Stimulated activated CD8-positive, alpha-beta memory T cell treated with anti-CD3 and anti-CD28 coated beads, Interleukin-4, amount 100 ng/mL, for 4 hours (primary cell): ENCODE data around the gene TMEM151B.
"Not testable (repeated sequence)": the region's sequence is repeated elsewhere in the genome, so short reads cannot be mapped to it uniquely, and the experiment has no call there.

ENCODE experiments used
- DNase-seq, 2 donors: peaks; one replicate each; pipeline ENCODE4 v3.0.0-alpha.2; 2020; ENCODE audit warnings: low read depth in 2 of 2, low spot score in 1 of 2

Gene TMEM151B

GRCh38 chr6:44269921-44270525 lies at the start of gene TMEM151B:
Gene TMEM151B (plus strand): TSS chr6:44270450. CDS start chr6:44270743, 293 bp downstream.
- DNase-seq, result peak in 1 of 2 donors; percentile 29

DNA sequence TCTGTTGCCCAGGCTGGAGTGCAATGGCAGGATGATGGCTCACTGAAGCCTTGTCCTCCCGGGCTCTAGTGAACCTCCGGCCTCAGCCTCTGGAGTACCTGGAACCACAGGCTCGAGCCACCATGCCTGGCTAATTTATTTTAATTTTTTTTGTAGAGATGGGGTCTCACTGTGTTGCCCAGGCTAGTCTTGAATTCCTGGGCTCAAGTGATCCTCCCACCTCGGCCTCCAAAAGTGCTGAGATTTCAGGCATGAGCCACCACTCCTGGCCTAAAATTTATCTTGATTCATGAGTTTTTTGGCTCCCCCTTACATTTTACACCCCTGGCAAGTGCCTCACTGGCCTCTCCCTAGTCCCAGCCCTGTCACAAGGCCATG lies 49.3 kb upstream of the TMEM151B start:
- DNase-seq, result no peak

DNA sequence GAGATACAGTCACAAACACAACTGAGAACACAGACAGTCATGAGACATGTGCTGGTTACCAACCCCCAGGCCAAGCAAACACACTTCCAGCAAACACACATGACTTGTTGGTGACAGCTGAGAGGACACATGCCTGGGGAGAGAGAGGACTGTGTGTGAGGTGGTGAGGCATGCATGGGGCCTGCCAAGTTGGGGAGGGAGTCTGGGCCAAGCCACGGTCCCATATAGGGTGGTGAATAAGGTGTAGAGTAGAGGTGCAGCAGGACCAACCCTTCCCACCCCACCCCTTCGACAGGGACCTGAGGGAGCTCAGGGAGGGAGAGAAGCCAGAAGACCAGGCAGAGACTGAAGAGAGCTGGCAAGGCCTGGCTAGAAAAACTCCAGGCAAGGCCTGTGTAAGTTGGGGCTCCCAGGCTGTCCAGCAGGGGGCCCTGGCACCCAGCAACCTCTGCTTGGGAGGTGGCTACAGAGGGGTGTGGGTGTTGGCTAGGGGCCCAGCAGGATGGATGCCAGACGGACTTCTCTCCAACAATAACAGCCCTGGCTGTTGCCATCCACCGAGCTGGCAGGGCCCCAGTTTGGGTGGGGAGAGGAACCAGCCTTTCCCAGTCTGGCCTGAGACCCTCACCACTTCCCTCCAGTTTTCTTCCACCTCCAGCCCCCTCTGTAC lies 48.8 kb upstream of the TMEM151B start:
- DNase-seq, result peak; percentile 31 to 34

GRCh38 chr6:44221961-44222335 lies 48.3 kb upstream of the TMEM151B start:
- no peak for DNase-seq

- DNase-seq, result no peak
These were observed 47.5 kb upstream of the TMEM151B start for GRCh38 chr6:44222486-44223318.

DNA sequence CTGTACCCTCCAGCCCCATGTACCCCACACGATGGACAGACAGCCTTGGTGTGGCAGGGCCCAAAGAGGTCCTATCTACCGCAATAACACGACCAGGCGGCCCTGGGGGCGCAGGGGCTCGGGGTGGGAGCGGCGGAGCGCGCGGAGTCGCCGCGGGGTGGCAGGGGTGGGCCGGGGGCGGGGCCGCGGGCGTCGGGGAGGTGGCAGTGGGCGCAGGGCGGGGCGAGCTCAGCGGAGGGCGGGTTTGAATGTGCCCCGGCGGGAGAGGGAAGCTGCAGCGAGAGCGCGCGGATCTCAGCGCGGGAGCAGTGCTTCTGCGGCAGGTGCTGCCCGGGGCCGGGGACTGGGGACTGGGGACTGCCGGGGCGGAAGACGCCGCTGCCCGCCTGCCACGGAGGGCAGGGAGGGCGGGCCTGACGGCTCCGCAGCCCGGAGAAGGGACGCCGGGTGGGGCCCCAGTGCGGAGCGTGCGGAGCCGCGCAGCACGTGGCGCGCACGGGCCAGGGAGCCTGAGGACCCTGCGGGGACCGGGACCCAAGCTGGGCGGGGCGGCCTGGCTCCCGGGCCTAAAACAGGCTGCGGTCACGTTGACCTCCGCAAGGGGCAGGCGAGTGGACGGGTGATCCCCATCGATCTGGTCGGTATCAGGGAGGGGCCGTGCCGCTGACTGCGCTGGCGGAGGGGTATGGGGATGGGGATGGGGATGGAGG lies 46.8 kb upstream of the TMEM151B start, which contains the start of gene SLC29A1:
Gene SLC29A1 (plus strand): TSS at position 277 of the 710 bp plus-strand sequence. CDS start 3,719 bp downstream, outside the sequence.
- peak; percentile 54 to 72 for DNase-seq

GRCh38 chr6:44224029-44224964 lies 46.0 kb upstream of the TMEM151B start:
- DNase-seq, result no peak

GRCh38 chr6:44224965-44225305 lies 45.3 kb upstream of the TMEM151B start:
- DNase-seq, result no peak

DNA sequence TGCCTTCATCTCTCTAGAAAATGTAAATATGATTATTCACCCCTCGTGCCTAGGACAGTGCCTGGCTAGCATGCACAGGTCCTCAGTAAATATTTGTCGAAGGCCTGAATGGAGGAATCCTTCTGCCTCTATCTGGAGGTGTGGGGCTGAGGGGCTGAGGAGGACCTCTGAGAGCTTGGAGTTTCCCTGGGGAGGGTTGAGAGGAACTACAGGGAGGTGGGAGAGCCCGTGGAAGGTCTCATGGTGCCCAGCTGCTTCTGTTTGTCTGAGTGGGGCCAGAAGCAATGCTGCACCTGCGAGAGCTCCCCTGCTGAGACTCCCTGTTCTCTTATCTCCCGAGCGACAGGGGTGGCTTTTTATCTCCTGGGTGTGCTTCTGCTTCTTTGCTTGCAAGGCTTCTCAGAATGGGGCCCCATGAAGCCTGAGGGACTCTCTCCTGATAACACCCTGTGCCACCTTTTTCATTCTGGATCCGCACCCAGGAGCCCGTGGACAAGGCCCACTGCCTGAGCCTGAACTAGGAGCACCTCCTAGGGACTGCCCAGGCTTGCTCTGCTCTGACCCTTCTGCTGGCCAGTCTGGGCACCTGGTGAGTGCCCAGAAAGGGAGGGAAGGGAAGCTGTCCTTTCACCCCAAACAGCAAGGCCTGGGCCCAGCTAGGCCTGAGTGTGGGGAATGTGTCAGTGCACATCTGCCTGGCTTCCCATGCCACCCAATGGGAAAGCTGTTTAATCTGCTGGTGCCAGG lies 44.5 kb upstream of the TMEM151B start:
- DNase-seq, result no peak

- DNase-seq, result no peak
These were observed 43.7 kb upstream of the TMEM151B start for GRCh38 chr6:44226368-44227147.

GRCh38 chr6:44227148-44227793 lies 43.0 kb upstream of the TMEM151B start:
- no peak for DNase-seq

- no peak for DNase-seq
These were observed 42.2 kb upstream of the TMEM151B start for GRCh38 chr6:44228031-44228430.

GRCh38 chr6:44228433-44228832 lies 41.8 kb upstream of the TMEM151B start:
- no peak for DNase-seq

DNA sequence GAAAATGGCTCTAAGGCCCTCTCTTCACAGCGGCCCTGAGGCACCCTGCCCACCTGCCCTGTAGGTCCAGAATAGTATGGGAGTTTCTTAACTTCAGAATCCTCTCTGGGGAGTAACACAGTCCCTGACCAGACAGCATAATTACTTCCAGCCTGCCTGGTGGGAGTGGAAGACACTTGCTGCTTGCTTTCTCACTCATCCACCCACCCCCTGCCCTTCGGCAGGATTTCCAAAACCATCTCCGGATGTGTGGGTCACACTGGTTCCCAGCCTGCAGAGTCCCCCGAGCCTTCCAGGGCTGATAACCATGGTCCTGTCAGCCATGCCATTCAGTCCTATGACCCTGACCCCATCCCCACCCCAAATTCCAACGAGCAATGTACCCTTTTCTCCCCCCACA lies 41.4 kb upstream of the TMEM151B start:
- no peak for DNase-seq

- DNase-seq, result no peak
These were observed 40.7 kb upstream of the TMEM151B start for GRCh38 chr6:44229376-44230033.

GRCh38 chr6:44230034-44230675 lies 40.1 kb upstream of the TMEM151B start:
- no peak for DNase-seq

- not testable (repeated sequence) for DNase-seq
These were observed 38.8 kb upstream of the TMEM151B start for GRCh38 chr6:44231426-44231825.
